ENCODE measurements around the gene EFCAB12.
"Not testable (repeated sequence)": the region's sequence is repeated elsewhere in the genome, so short reads cannot be mapped to it uniquely, and the experiment has no call there.

The EFCAB12 gene

GRCh38 chr3:129389572-129389937 lies 38.9 kb downstream of the EFCAB12 start:
- Histone ChIP-seq H3K4me3 (ENCODE audit: low read length) (no peak overlapping the region), H3K9me3 (ENCODE audit: insufficient read depth, low read depth, low read length) (no peaks in the 10 kb centered on the region), H3K27ac (ENCODE audit: low read length) (no peak overlapping the region), H3K4me1 (ENCODE audit: insufficient read depth, low read length) (peaks cover 14% of the 10 kb centered on the region; the same call in 1 of the 2 replicates), H3K36me3 (ENCODE audit: insufficient read depth, low read depth, low read length) (peaks cover 60% of the 10 kb centered on the region), H3K9ac (ENCODE audit: low read depth, low read length) (no peak overlapping the region; the same call in 1 of the 2 replicates), H3K27me3 (ENCODE audit: insufficient read depth, low read length) (no peaks in the 10 kb centered on the region)

GRCh38 chr3:129388791-129389571 lies 39.5 kb downstream of the EFCAB12 start:
- H3K4me1 ChIP-seq (ENCODE audit: insufficient read depth, low read length), result peaks cover 14% of the 10 kb centered on the region; the same call in 1 of the 2 replicates
- not testable (repeated sequence) for H3K27me3 ChIP-seq (ENCODE audit: insufficient read depth, low read length); H3K9me3 ChIP-seq (ENCODE audit: insufficient read depth, low read depth, low read length); H3K27ac ChIP-seq (ENCODE audit: low read length); H3K9ac ChIP-seq (ENCODE audit: low read depth, low read length); H3K4me3 ChIP-seq (ENCODE audit: low read length)
- H3K36me3 ChIP-seq (ENCODE audit: insufficient read depth, low read depth, low read length), result peaks cover 60% of the 10 kb centered on the region

- Histone ChIP-seq H3K4me3 (ENCODE audit: low read length) (no peak overlapping the region), H3K36me3 (ENCODE audit: insufficient read depth, low read depth, low read length) (peaks cover 48% of the 10 kb centered on the region), H3K27me3 (ENCODE audit: insufficient read depth, low read length) (no peaks in the 10 kb centered on the region), H3K27ac (ENCODE audit: low read length) (no peak overlapping the region), H3K9me3 (ENCODE audit: insufficient read depth, low read depth, low read length) (no peaks in the 10 kb centered on the region), H3K4me1 (ENCODE audit: insufficient read depth, low read length) (peaks cover 14% of the 10 kb centered on the region; the same call in 1 of the 2 replicates), H3K9ac (ENCODE audit: low read depth, low read length) (no peak overlapping the region)
These were observed 40.9 kb downstream of the EFCAB12 start for GRCh38 chr3:129387487-129387886.

GRCh38 chr3:129386984-129387383 lies 41.5 kb downstream of the EFCAB12 start:
- no peaks in the 10 kb centered on the region for H3K27me3 ChIP-seq (ENCODE audit: insufficient read depth, low read length)
- H3K36me3 ChIP-seq (ENCODE audit: insufficient read depth, low read depth, low read length), result peaks cover 45% of the 10 kb centered on the region
- H3K27ac ChIP-seq (ENCODE audit: low read length), result no peak overlapping the region
- no peak overlapping the region for H3K9ac ChIP-seq (ENCODE audit: low read depth, low read length)
- H3K4me1 ChIP-seq (ENCODE audit: insufficient read depth, low read length), result peaks cover 14% of the 10 kb centered on the region; the same call in 1 of the 2 replicates
- H3K4me3 ChIP-seq (ENCODE audit: low read length), result no peak overlapping the region
- no peaks in the 10 kb centered on the region for H3K9me3 ChIP-seq (ENCODE audit: insufficient read depth, low read depth, low read length)

- H3K4me3 ChIP-seq (ENCODE audit: low read length), result not testable (repeated sequence)
These were observed 42.9 kb downstream of the EFCAB12 start for GRCh38 chr3:129385507-129385906.

GRCh38 chr3:129384594-129385323 lies 43.7 kb downstream of the EFCAB12 start:
- Histone ChIP-seq H3K9me3 (ENCODE audit: insufficient read depth, low read depth, low read length) (no peaks in the 10 kb centered on the region), H3K4me3 (ENCODE audit: low read length) (no peak overlapping the region), H3K27me3 (ENCODE audit: insufficient read depth, low read length) (no peaks in the 10 kb centered on the region), H3K4me1 (ENCODE audit: insufficient read depth, low read length) (peaks cover 14% of the 10 kb centered on the region; the same call in 1 of the 2 replicates), H3K36me3 (ENCODE audit: insufficient read depth, low read depth, low read length) (peaks cover 26% of the 10 kb centered on the region), H3K27ac (ENCODE audit: low read length) (no peak overlapping the region), H3K9ac (ENCODE audit: low read depth, low read length) (no peak overlapping the region)

More at GRCh38 chr3:129385507-129385906, 42.9 kb downstream of the EFCAB12 start:
- Histone ChIP-seq H3K36me3 (ENCODE audit: insufficient read depth, low read depth, low read length) (peaks cover 33% of the 10 kb centered on the region), H3K4me1 (ENCODE audit: insufficient read depth, low read length) (peaks cover 14% of the 10 kb centered on the region; the same call in 1 of the 2 replicates)
- H3K27me3 ChIP-seq (ENCODE audit: insufficient read depth, low read length); H3K9me3 ChIP-seq (ENCODE audit: insufficient read depth, low read depth, low read length); H3K27ac ChIP-seq (ENCODE audit: low read length); H3K9ac ChIP-seq (ENCODE audit: low read depth, low read length): not testable (repeated sequence)

GRCh38 chr3:129384103-129384502 lies 44.3 kb downstream of the EFCAB12 start:
- H3K27ac ChIP-seq (ENCODE audit: low read length); H3K4me1 ChIP-seq (ENCODE audit: insufficient read depth, low read length); H3K9ac ChIP-seq (ENCODE audit: low read depth, low read length); H3K9me3 ChIP-seq (ENCODE audit: insufficient read depth, low read depth, low read length); H3K27me3 ChIP-seq (ENCODE audit: insufficient read depth, low read length); H3K4me3 ChIP-seq (ENCODE audit: low read length): not testable (repeated sequence)
- H3K36me3 ChIP-seq (ENCODE audit: insufficient read depth, low read depth, low read length), result peaks cover 20% of the 10 kb centered on the region

GRCh38 chr3:129383292-129383860 lies 45.1 kb downstream of the EFCAB12 start:
- Histone ChIP-seq H3K27me3 (ENCODE audit: insufficient read depth, low read length) (no peaks in the 10 kb centered on the region), H3K4me3 (ENCODE audit: low read length) (no peak overlapping the region), H3K27ac (ENCODE audit: low read length) (no peak overlapping the region), H3K36me3 (ENCODE audit: insufficient read depth, low read depth, low read length) (peaks cover 15% of the 10 kb centered on the region), H3K9ac (ENCODE audit: low read depth, low read length) (no peak overlapping the region), H3K9me3 (ENCODE audit: insufficient read depth, low read depth, low read length) (no peaks in the 10 kb centered on the region; the same call in 1 of the 2 replicates), H3K4me1 (ENCODE audit: insufficient read depth, low read length) (peaks cover 7% of the 10 kb centered on the region; the same call in 1 of the 2 replicates)

- H3K27me3 ChIP-seq (ENCODE audit: insufficient read depth, low read length), result no peaks in the 10 kb centered on the region
- H3K4me1 ChIP-seq (ENCODE audit: insufficient read depth, low read length), result peaks cover 3% of the 10 kb centered on the region; the same call in 1 of the 2 replicates
- peaks cover 4% of the 10 kb centered on the region; the same call in 1 of the 2 replicates for H3K36me3 ChIP-seq (ENCODE audit: insufficient read depth, low read depth, low read length)
- no peak overlapping the region for H3K9ac ChIP-seq (ENCODE audit: low read depth, low read length)
- H3K4me3 ChIP-seq (ENCODE audit: low read length), result no peak overlapping the region
- no peak overlapping the region for H3K27ac ChIP-seq (ENCODE audit: low read length)
- H3K9me3 ChIP-seq (ENCODE audit: insufficient read depth, low read depth, low read length), result peaks cover 7% of the 10 kb centered on the region
These were observed 46.1 kb downstream of the EFCAB12 start for GRCh38 chr3:129382366-129382765.

- no peak overlapping the region for H3K27ac ChIP-seq (ENCODE audit: low read length)
- H3K36me3 ChIP-seq (ENCODE audit: insufficient read depth, low read depth, low read length), result no peaks in the 10 kb centered on the region
- no peaks in the 10 kb centered on the region for H3K27me3 ChIP-seq (ENCODE audit: insufficient read depth, low read length)
- H3K4me3 ChIP-seq (ENCODE audit: low read length), result no peak overlapping the region
- no peaks in the 10 kb centered on the region for H3K4me1 ChIP-seq (ENCODE audit: insufficient read depth, low read length)
- H3K9me3 ChIP-seq (ENCODE audit: insufficient read depth, low read depth, low read length), result peaks cover 12% of the 10 kb centered on the region
- H3K9ac ChIP-seq (ENCODE audit: low read depth, low read length), result no peak overlapping the region
These were observed 48.7 kb downstream of the EFCAB12 start for GRCh38 chr3:129379582-129380358.

GRCh38 chr3:129378949-129379348 lies 49.5 kb downstream of the EFCAB12 start:
- Histone ChIP-seq H3K27ac (ENCODE audit: low read length) (no peak overlapping the region), H3K27me3 (ENCODE audit: insufficient read depth, low read length) (no peaks in the 10 kb centered on the region), H3K4me1 (ENCODE audit: insufficient read depth, low read length) (no peaks in the 10 kb centered on the region), H3K36me3 (ENCODE audit: insufficient read depth, low read depth, low read length) (no peaks in the 10 kb centered on the region), H3K9ac (ENCODE audit: low read depth, low read length) (no peak overlapping the region), H3K9me3 (ENCODE audit: insufficient read depth, low read depth, low read length) (peaks cover 12% of the 10 kb centered on the region), H3K4me3 (ENCODE audit: low read length) (no peak overlapping the region)
